Pulmonary artery endothelial cell (primary cell): ENCODE measurements around the gene TGFBR1. TPM values are rescaled to one million over a fixed set of nuclear protein-coding genes. Genes with fewer than 3 reads are reported as not detected.
"Not testable (repeated sequence)": the region's sequence is repeated elsewhere in the genome, so short reads cannot be mapped to it uniquely, and the experiment has no call there.

ENCODE experiments used
- DNase-seq: peaks from one replicate; pipeline ENCODE4 v3.0.0-alpha.2; 2011; ENCODE audit warnings: low read depth, low spot score
- total RNA-seq: library from RNA; depleted of rRNA; stranded (reverse); fragments of >200 nt; gene quantifications from 2 replicates; pipeline ENCODE4 v1.2.3, GENCODE V29; 2014

The TGFBR1 gene
- total RNA-seq, 1 donor from 2014 or later, result 14.8 TPM

DNA sequence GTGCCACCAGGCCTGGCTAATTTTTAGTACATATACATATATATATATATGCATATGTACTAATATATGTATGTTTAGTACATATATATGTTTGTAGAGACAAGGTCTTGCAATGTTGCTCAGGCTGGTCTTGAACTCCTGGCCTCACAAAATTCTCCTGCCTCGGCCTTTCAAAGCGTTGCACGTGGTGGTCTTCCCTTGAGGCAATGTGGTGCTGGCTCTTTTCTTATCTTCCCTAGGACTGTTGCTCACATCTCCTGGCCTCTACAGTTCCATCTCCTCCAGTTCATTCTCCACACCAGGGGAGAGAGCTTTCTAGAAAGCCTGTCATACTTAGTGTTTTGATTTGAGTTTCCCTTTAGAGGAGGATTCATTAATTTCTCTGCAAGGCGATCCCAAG, 28.9 kb upstream of the TGFBR1 start:
- DNase-seq, result no peak

GRCh38 chr9:99076483-99077171, 28.3 kb upstream of the TGFBR1 start:
- DNase-seq, result no peak

GRCh38 chr9:99078717-99079116, 26.2 kb upstream of the TGFBR1 start:
- DNase-seq, result no peak

DNA sequence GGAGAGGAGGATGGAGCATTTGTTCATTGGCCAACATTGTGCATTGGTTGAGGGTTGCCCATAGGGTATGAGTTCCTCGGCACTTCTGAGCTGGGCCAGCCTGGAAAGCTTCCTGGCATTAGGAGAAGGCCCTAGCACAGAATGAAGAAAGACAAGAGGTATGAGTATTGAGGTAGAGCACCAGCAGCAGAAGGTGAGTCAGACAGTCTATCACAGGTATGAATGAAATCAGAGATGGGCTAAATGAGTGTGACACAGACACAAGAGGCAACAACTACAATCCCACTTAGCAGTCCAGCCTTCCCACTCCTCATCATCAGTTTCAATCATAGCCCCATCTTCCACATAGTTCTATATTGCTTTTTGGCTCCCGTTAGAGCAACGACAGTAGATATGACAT, 25.4 kb upstream of the TGFBR1 start:
- no peak for DNase-seq

GRCh38 chr9:99083051-99083450, 21.9 kb upstream of the TGFBR1 start:
- DNase-seq, result no peak

DNA sequence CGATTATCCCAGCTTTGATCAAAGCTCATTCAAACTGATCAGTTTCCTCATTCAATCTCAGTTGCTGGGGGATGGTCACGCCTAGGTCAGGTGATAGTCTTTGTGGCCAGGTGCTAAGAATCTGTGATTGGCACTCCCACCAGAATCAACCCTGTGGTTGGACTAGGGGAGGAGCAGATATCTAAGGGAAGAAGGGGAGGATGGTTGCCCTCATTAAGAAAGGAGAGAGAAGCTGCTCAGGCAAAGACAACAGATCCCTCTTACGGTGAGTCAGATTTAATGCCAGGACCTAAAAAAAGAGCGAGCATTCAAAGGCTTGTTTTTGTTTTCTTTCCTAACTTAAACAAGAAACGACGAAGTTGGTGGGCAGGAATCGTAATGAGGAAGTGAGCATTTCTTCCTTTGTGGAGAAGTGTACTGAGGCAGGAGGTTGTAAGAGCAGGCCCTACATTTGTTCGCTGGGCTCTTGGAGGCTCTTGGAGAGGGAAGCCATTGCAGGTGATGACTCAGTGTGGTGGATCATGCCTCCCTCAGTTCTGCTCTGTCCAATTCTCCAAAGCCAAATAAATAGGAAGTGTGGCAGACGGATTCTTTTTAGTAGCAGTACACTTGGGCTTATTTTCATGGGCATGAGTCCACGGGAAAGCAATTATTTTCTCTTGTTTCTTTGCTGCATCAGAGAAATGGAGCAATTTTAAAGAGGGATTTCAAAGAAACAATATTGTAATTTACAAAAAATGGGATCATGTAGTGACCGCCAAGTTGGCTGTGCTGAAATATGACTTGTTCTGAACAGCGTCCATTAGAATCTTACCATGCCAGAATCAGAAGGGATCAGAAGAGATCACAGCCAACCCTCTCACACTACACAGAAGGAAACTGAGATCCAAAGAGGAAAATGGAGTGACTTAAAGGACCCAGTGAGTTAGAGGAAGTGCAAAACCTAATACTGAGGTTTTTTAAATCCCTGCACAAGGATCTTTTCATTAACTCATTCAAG, 18.7 kb upstream of the TGFBR1 start:
- DNase-seq, result no peak

DNA sequence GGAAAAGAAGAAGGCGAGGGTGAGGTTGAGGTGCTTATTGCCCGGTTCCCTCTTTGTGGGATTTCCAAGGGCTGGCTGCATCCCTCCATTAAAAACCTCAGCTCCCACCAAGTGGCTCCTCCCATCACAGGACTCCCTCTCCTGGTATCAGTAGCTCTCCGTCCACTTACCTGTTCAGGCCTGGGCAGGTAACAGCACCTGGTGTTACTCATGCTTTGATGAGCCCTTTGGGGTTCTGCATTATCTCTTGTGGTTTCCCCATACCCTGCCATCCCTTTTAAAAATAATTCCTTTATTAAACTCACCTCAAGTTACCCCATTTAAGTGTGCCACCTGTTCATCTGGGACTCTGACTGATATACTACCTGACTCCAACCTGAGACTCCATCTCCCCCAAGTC, 17.5 kb upstream of the TGFBR1 start:
- DNase-seq, result no peak

DNA sequence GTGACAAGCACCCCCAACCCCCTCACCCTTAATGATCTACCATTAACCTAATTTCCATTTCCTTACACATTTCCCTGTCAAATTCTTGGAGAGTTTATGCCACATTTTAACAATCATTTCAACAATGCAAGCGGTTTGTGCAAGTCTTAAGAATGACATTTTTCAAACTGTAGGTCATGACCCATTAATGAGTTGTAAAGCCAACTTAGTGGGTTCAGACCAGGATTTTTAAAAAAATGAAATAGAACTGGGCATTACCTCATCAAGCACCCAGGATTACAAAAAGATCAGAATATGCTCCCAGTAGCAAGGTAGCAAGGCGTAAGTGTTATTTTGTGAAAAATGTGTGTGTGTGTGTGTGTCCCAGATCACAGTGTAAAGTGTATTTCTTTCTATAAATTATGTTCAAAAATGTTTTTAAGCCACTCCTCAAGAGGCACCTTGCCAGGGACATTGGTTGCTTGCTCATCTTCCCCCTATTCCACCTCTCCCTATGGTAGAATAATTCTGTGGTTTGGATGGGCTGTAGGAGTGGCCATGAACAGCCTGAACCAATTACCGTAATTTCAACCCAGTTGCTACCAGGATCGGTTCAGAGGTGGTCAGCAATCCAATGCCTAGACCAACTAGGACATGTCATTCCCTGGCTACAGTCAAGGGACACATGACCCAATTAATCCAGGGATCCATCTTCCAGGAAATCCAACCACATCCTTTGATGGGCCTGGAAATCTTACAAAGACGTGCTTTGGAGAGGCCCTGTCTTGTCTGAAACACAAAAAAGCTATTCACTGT, 14.4 kb upstream of the TGFBR1 start:
- no peak for DNase-seq

DNA sequence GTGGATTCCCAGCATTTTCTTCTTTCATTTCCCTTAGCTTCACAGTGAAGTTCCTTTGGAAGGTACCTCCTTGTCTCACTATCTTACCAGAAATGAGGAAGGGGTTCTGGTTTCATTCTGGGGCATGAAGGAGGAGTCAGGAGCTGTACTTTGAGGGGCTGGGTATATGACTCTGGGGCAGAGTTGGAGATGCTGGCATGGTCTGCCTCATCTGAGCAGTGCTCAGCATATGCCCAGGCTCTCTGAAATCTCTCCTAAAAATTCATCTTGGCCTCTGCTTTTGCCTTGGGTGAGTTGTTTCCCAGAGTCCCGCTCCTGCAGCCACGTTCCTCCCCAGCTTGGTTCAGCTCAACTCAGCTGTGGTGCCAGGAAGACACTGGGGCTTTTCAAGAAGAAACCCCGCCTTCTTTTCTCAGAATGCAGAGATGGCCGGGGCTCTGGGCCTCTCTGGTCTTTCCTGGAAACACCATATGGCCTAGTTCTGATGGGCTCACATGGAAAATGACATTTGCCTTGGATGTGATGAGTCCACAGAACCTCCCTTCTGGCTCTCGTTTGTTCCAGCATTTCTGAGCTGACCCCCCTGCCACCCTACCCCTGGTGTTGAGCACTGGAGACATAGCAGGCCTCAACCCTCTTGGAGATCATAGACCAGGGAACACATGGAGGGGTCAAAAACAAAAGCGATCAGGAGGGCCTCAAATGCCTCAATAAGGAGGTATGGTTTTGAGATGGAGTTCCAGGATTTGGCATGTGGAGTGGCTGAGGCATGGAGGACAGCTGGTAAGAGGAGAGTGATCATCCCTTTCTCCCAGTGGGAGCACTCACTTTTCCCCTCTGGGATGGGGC, 12.0 kb upstream of the TGFBR1 start:
- no peak for DNase-seq

DNA sequence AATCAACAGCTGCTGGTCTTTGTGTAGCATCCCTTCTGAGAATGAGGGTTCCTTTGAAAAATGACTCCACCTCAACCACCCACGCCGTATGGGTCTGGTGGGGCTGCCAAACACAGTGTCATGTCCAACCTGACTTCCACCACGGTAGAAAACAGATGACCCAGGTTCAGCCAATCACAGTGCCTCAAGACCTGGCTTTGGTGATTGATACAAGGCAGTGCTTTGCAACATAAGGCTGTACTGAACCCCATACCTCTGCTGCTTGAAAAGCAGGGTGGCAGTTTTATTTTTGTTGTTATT, 11.5 kb upstream of the TGFBR1 start:
- no peak for DNase-seq

- no peak for DNase-seq
These were observed 9.3 kb upstream of the TGFBR1 start for GRCh38 chr9:99095565-99095964.

- DNase-seq, result no peak
These were observed 8.5 kb upstream of the TGFBR1 start for GRCh38 chr9:99096409-99096808.

GRCh38 chr9:99099806-99100585, 4.9 kb upstream of the TGFBR1 start:
- not testable (repeated sequence) for DNase-seq

GRCh38 chr9:99101271-99101670, 3.6 kb upstream of the TGFBR1 start:
- no peak for DNase-seq

GRCh38 chr9:99101812-99102211, 3.1 kb upstream of the TGFBR1 start:
- no peak for DNase-seq

DNA sequence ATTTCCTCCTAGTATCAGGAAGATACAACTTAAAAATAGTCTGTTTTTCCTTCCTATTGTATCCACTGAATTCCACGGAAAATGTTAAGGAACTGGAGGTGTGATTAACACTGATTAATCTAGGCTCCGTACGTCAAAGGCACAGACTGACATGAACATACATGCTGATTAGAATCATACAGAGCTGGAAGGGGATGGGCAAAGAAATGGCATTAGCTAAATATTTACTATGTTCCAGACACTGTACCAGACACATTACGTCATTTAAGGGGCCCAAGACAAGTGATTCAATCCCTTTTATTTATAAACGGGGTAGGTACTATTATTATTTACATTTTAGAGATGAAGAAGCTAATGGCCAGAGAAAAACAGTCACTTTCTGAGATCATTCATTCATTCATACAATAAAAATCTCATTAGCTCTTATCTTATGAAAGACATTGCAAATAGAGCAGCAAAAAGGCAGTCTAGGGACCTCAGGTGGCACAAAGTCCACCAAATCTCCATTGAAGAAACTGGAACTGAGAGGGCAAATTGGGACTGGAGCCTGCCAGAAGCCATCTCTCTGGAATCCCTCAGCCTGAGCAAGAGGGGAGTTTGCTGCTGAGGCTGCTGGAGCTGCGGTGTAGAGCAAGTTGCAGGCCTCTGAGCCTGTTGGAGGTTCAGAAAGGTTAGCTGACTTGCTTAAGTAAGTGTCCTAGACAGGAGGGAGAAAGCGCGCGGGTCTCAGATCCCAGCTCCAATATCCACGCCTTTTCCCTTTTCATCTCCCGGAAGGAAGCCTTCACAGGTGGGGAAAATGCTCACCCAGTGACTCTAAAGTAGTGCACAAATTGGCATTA, 1.6 kb upstream of the TGFBR1 start:
- no peak for DNase-seq

GRCh38 chr9:99103901-99104458, 933 bp upstream of the TGFBR1 start:
- DNase-seq, result no peak

DNA sequence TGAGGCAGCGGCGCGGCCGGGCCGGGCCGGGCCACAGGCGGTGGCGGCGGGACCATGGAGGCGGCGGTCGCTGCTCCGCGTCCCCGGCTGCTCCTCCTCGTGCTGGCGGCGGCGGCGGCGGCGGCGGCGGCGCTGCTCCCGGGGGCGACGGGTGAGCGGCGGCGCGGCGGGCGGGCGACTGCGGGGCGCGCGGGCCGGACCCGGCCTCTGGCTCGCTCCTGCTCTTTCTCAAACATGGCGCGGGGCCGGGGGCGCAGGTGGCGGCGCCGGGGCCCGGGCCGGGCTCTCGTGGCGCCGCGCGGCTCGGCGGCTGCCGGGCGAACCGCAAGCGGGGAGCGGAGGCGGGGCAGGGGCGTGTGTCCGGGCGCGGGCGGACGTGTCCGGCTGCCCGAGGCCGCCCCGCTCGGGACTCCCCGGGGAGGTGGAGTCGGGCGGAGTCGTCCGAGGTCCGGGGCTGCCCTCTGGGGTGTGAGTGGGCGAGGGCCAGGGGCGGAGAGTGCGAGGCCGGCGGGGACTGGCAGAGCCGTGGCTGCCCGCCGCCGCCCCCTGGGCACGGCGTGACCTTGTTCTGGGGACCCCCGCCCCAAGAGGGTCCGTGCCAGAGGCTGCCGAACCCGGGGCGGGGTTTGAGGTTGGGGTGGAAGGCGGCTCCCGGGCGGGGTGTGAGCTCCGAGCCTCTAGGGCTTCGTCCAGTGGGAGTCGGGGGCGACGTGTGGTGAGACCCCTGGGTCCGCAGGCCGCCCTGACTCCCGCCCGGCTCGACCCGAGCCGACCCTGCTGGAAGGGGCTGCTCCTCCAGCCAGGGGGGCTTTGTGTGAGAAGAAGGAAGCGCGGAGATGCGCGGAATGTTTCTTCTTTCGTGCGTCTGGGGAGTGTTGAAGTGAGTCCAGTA, 485 bp downstream of the TGFBR1 start:
- DNase-seq, result peak; percentile 11
